Spinal cord (tissue), 10 donors: ENCODE results near the gene BTRC. TPM values are rescaled to one million over a fixed set of nuclear protein-coding genes. Genes with fewer than 3 reads are reported as not detected.

Experiments used
- DNase-seq, 6 donors: peaks; one replicate each; pipeline versions ENCODE4 v3.0.0 to v3.0.0-alpha.2; 2013 to 2015; ENCODE audit warnings: low spot score in 6 of 6, low read depth in 4 of 6
- H3K27ac ChIP-seq: one replicate; pipeline ENCODE4 v1.5.1; 2013; ENCODE audit warnings: low read depth, low read length, control low read depth
- H3K27me3 ChIP-seq: one replicate; pipeline ENCODE4 v1.6.1; 2013; ENCODE audit warnings: low read length; ENCODE audit not compliant: control insufficient read depth, insufficient read depth
- H3K36me3 ChIP-seq: one replicate; pipeline ENCODE4 v1.6.1; 2013; ENCODE audit warnings: low read length; ENCODE audit not compliant: control insufficient read depth, insufficient read depth
- H3K4me1 ChIP-seq: one replicate; pipeline ENCODE4 v1.6.1; 2013; ENCODE audit warnings: low read length; ENCODE audit not compliant: control insufficient read depth, insufficient read depth
- H3K4me3 ChIP-seq: one replicate; pipeline ENCODE4 v1.5.1; 2013; ENCODE audit warnings: low read depth, low read length, control low read depth
- H3K9me3 ChIP-seq: one replicate; pipeline ENCODE4 v1.6.1; 2013; ENCODE audit warnings: low read length; ENCODE audit not compliant: control insufficient read depth, insufficient read depth
- WGBS: methylation state at CpG from one replicate; pipeline ENCODE4 v1.1.5; 2013; ENCODE audit warnings: missing lambda C conversion rate; ENCODE audit not compliant: insufficient coverage; 5-methylcytosine and 5-hydroxymethylcytosine counted together
- polyA plus RNA-seq, 2 donors: library from polyadenylated mRNA; unstranded; fragments of 120-200 nt; gene quantifications; one replicate each; pipeline ENCODE4 v1.2.1, GENCODE V29; 2013; ENCODE audit not compliant: insufficient read length in 2 of 2
- total RNA-seq, 2 donors: library from RNA; depleted of rRNA in 1 of 2; stranded (reverse); fragments of 120-200 nt in 1 of 2; fragments of >200 nt in 1 of 2; gene quantifications; one replicate each; pipeline versions ENCODE4 v1.2.3 to v1.2.4, GENCODE V29; 2013 to 2014
- donor health status: healthy.

The BTRC gene
- total and polyA plus RNA-seq, 4 donors = 20.1 to 41.5 (median 36.5) TPM

- 88% methylated on average over 3 of the region's 5 CpGs for WGBS
- Histone ChIP-seq H3K36me3 (no peaks in the 10 kb centered on the region), H3K9me3 (no peaks in the 10 kb centered on the region), H3K4me1 (peaks cover 55% of the 10 kb centered on the region), H3K4me3 (no peak overlapping the region), H3K27ac (no peak overlapping the region), H3K27me3 (peaks cover 36% of the 10 kb centered on the region)
- no peak for DNase-seq
Measured at GRCh38 chr10:101565370-101565900, 211.5 kb downstream of the BTRC start.

- Histone ChIP-seq H3K27ac (no peak overlapping the region), H3K4me3 (no peak overlapping the region), H3K9me3 (no peaks in the 10 kb centered on the region), H3K36me3 (no peaks in the 10 kb centered on the region), H3K4me1 (peaks cover 55% of the 10 kb centered on the region), H3K27me3 (peaks cover 38% of the 10 kb centered on the region)
- 81% methylated on average over 2 of the region's 8 CpGs for WGBS
- DNase-seq = no peak
Measured at GRCh38 chr10:101565936-101566332, 212.0 kb downstream of the BTRC start.

- 7% methylated on average over 55 of the region's 59 CpGs for WGBS
- H3K9me3 ChIP-seq = no peaks in the 10 kb centered on the region
- DNase-seq = peak in 2 of 6 donors; percentile 81 to 93
- no peaks in the 10 kb centered on the region for H3K36me3 ChIP-seq
- peaks cover 53% of the 10 kb centered on the region for H3K4me1 ChIP-seq
- no peak overlapping the region for H3K27ac ChIP-seq
- H3K4me3 ChIP-seq = no peak overlapping the region
- H3K27me3 ChIP-seq = peaks cover 38% of the 10 kb centered on the region
Measured at GRCh38 chr10:101566333-101567164, 212.6 kb downstream of the BTRC start.

DNA sequence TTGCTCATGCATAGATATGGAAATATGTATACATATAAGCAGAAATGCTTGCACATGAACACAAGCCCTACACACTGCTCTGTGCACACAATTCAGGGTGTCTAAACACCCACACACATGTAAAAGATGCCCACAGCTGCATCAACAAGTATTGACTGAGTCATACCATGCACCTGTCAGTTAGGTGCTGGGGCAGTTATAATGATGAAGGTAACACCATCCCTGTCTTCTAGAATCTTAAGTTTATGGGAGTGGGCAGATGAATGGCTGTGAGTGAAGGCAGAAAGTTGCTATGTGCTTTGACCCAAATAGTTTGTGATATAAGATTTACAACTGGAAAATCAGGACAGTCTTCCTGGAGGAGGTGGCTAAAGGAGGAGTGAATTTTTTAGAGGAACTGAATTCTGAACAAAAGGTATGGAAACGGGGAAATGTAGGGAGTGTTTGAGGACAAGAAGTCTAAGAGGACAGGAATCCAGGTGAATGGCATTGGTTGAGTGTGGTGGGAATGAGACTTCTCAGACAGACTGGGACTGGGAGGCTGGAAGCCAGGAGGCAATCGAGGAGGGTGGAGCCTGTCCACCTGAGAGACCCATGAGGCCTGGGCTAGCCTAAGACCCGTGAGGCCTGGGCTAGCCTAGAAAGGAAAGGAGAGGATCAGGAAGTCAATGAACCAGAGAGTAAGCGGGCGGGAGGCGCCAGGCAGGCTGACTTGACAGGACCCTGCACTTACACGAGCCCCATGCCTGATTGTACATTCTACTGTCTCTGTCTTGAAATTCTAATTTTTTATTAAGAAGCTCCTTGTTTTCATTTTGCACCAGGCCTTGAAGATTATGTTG lies 213.4 kb downstream of the BTRC start:
- Histone ChIP-seq H3K4me3 (no peak overlapping the region), H3K27me3 (peaks cover 38% of the 10 kb centered on the region), H3K27ac (no peak overlapping the region), H3K4me1 (peaks cover 50% of the 10 kb centered on the region), H3K36me3 (no peaks in the 10 kb centered on the region), H3K9me3 (no peaks in the 10 kb centered on the region)
- 59% methylated on average over 4 of the region's 7 CpGs for WGBS
- no peak for DNase-seq

DNA sequence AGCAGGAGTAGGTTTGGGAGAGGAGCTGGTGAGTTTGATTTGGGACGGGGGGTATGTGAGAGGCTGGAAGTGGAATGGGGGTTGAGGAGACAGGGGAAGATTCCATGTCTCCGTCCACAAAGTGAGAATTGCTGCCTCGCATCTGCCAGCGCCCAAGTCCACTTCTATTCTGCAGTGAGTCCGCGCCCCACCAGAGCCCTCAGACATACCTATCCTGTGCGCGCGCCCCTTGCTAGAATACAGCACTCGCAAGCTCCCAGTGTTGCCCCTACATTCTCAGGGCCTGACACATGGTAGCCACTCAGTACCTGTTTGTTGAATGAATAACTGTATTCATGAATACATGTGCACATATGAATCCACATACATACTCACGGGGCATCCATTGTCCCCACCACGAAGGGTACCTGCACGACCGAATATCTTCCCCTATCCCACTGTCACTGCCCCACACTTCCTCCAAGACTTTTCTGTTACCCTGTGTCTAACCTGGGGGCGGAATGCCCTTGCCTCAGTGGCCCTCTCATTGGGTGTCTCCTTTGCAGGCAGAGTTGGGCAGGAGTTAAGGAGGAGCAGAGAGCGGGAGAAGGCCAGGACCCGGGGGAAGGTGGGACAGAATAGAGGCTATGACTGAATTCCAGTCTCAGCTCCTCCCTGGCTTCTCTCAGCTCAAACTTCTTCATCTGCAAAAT lies 214.2 kb downstream of the BTRC start:
- H3K36me3 ChIP-seq = no peaks in the 10 kb centered on the region
- H3K27me3 ChIP-seq = peaks cover 38% of the 10 kb centered on the region
- no peak overlapping the region for H3K4me3 ChIP-seq
- no peak for DNase-seq
- peaks cover 50% of the 10 kb centered on the region for H3K4me1 ChIP-seq
- H3K27ac ChIP-seq = no peak overlapping the region
- WGBS = 56% methylated on average over 3 of the region's 17 CpGs
- peaks cover 7% of the 10 kb centered on the region for H3K9me3 ChIP-seq

DNA sequence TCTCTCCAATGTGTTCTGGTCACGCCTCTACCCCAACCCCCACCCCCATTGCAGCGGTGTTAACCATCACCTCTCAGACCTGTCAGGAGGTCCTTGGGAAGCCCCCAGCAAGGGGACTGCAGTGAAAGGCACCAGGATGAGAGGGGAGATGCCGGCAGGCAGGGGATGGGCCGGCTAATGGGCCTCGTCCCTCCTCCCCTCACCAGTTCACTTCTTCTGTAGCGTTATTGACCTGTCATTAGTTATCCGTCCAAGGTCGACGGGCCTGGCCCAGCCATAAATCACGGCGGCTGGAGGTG lies 215.3 kb downstream of the BTRC start:
- Histone ChIP-seq H3K4me3 (peak overlapping the region; percentile 57), H3K36me3 (no peaks in the 10 kb centered on the region), H3K27me3 (peaks cover 38% of the 10 kb centered on the region), H3K4me1 (peaks cover 53% of the 10 kb centered on the region), H3K9me3 (peaks cover 7% of the 10 kb centered on the region), H3K27ac (no peak overlapping the region)
- WGBS = 1% methylated on average over 9 of the region's 11 CpGs
- no peak for DNase-seq

DNA sequence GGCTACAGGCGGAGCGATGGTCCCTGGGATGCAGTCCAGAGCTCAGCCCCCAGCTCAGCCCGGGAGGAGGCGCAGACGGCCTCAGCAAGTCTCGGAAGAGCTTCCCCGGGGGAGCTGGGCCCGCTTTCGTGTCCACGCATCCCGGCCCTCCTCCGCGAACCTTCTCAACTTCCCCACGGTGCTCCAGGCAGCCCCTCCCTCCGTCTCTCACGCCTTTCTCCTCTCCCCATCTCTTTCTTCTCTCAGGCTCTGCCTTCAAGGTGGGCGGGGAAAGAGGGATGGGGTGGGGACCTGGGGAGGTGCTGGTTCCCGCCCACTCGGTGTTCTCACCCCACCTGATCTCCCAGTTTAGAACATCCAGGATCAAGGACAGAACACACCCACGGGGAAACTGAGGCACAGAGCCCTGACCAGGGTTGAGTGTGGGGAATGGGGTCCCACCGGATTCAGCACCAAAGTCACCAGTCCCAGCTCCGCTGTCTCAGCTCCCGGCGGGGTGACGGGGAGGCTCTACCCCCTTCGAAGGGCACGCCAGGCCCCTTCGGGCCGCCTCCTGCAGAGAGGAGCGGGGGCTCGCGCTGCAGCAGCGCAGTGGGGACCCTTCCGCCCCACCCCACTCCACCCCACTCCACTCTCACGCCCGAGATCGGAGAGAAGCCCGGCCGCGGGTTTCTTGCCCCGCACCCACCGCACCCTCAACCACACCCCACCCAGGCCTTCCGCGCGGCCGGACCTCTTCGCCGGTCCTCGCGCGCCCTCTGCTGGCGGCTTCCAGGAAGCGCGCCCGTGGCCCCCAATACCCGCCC lies 215.9 kb downstream of the BTRC start:
- no peak overlapping the region for H3K27ac ChIP-seq
- peaks cover 38% of the 10 kb centered on the region for H3K27me3 ChIP-seq
- peak in 2 of 6 donors; percentile 89 to 92 for DNase-seq
- H3K4me1 ChIP-seq = peaks cover 55% of the 10 kb centered on the region
- peaks cover 7% of the 10 kb centered on the region for H3K9me3 ChIP-seq
- H3K36me3 ChIP-seq = peaks cover 2% of the 10 kb centered on the region
- peak overlapping the region; percentile 57 for H3K4me3 ChIP-seq
- under 1% methylated on average over 50 of the region's 56 CpGs for WGBS

DNA sequence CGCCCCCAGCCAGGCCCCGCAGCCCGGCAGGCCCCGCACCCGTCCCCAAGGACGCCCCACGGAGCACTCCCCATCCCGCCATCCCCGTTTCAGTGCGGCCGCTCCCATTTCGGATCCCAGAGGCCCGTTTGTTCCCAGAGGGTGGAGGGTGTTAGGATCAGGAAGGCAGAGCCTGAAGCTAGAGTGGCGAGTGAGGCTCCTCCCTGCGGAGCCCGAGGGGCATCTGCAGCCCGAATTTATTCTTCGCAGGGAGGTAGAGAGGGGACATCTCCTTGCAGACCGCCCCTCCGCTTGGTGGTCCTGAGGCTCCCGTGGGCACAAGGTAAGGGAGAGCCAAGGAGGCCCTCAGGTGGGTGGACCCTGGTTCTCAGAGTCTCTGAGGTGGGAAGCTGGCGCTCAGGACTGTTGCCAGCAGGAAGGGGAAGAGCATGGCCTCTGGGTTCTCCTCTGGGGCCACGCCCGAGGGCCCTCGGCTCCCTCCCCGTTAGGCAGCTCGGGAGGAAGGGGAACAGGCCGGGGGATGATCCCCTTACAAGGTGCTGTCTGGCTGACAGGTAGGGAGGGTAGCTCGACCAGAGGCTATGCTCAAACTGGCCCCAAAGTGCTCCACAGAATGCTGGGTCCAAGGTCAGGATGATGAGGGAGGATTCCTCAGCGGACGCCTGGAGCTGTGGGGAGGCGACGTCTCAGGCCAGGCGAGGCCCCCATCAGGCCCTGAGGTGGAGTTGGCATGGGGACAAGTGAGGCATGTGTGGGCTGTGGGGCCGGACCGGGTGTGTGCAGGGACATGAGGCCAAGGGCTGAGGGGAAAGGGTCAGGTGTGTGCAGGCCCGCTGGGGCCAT lies 216.7 kb downstream of the BTRC start:
- peak in 1 of 6 donors; percentile 27 for DNase-seq
- peaks cover 8% of the 10 kb centered on the region for H3K36me3 ChIP-seq
- H3K4me3 ChIP-seq = peak overlapping the region; percentile 53
- peaks cover 7% of the 10 kb centered on the region for H3K9me3 ChIP-seq
- 6% methylated on average over 36 of the region's 37 CpGs for WGBS
- no peak overlapping the region for H3K27ac ChIP-seq
- peaks cover 32% of the 10 kb centered on the region for H3K27me3 ChIP-seq
- H3K4me1 ChIP-seq = peaks cover 57% of the 10 kb centered on the region
